Suprapubic skin (tissue), 4 donors: Measurements from ENCODE around the gene SLC6A7. TPM values are rescaled to one million over a fixed set of nuclear protein-coding genes. Genes with fewer than 3 reads are reported as not detected.

Experiments used
- DNase-seq, 2 donors: peaks; one replicate each; pipeline ENCODE4 v3.0.0-alpha.2; 2019; ENCODE audit warnings: low spot score in 2 of 2
- H3K27ac ChIP-seq: fragments of 200-600 bp; sonication (generic); one replicate; pipeline ENCODE4 v1.5.1; 2019
- H3K27me3 ChIP-seq: fragments of 200-600 bp; sonication (generic); one replicate; pipeline ENCODE4 v1.5.1; 2019
- H3K36me3 ChIP-seq: fragments of 200-600 bp; sonication (generic); one replicate; pipeline ENCODE4 v1.5.1; 2019
- H3K4me1 ChIP-seq: fragments of 200-600 bp; sonication (generic); one replicate; pipeline ENCODE4 v1.5.1; 2019
- H3K4me3 ChIP-seq: fragments of 200-600 bp; sonication (generic); one replicate; pipeline ENCODE4 v1.5.1; 2019; ENCODE audit warnings: mild to moderate bottlenecking
- H3K9me3 ChIP-seq: fragments of 200-600 bp; sonication (generic); one replicate; pipeline ENCODE4 v1.5.1; 2019
- EP300 ChIP-seq: sonication (generic); formaldehyde crosslinking; IDR thresholded peaks from one replicate; pipeline ENCODE4 v1.6.1; 2017; ENCODE audit warnings: antibody characterized with exemption
- POLR2A ChIP-seq, 2 donors: fragments of 450-650 bp; IDR thresholded peaks; one replicate each; pipeline ENCODE4 v1.6.1; 2017; ENCODE audit warnings: antibody characterized with exemption in 2 of 2, mild to moderate bottlenecking in 2 of 2, moderate library complexity in 2 of 2
- POLR2AphosphoS5 ChIP-seq, 3 donors: sonication (generic); formaldehyde crosslinking; IDR thresholded peaks; one replicate each; pipeline ENCODE4 v1.6.1; 2017; ENCODE audit warnings: antibody characterized with exemption in 3 of 3
- WGBS: methylation state at CpG from one replicate; pipeline ENCODE4 v1.1.5; 2018; 5-methylcytosine and 5-hydroxymethylcytosine counted together
- total RNA-seq, 4 donors: library from RNA; depleted of rRNA; stranded (reverse); fragments of >200 nt; gene quantifications; one replicate each; pipeline ENCODE4 v1.1.0, GENCODE V29; 2016
- TF ChIP-seq, protein P1 (sequence below), 2 donors: fragments of 200-600 bp in 1 of 2; fragments of 450-650 bp in 1 of 2; sonication (generic) in 1 of 2; IDR thresholded peaks; one replicate each; pipeline ENCODE4 v1.5.1; 2016 to 2019; ENCODE audit warnings: antibody characterized with exemption in 2 of 2, mild to moderate bottlenecking in 1 of 2, moderate library complexity in 1 of 2

The SLC6A7 gene
- total RNA-seq, 4 donors from 2014 or later: not detected

DNA sequence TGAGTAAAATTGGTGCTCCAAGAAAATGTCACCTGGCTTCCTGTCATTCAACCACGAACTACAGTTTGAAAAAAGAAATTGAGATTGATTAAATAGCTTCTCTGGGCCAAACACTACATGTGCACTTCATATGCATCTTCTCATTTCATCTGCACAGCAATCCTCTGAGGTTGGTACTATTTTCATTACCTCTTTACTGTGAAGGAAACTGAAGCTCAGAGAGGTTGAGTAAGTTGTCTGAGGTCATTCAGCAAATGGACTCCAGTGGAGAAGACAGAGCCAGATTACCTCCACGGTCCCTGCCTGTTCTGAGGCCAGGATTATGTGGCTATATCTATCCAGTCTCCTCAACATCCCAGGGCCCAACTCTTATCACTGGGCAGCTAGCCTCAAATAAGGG, 46.5 kb downstream of the SLC6A7 start:
- Histone ChIP-seq H3K9me3 (no peaks in the 10 kb centered on the region), H3K36me3 (no peaks in the 10 kb centered on the region), H3K4me1 (no peaks in the 10 kb centered on the region), H3K27ac (no peak overlapping the region), H3K27me3 (no peaks in the 10 kb centered on the region), H3K4me3 (no peak overlapping the region)
- WGBS: 84% methylated on average over 2 of the region's 2 CpGs
- no peak for TF ChIP-seq POLR2AphosphoS5 (IDR thresholded peaks at IDR 0.05)
- TF ChIP-seq EP300: no peak
- TF ChIP-seq, protein P1, sequence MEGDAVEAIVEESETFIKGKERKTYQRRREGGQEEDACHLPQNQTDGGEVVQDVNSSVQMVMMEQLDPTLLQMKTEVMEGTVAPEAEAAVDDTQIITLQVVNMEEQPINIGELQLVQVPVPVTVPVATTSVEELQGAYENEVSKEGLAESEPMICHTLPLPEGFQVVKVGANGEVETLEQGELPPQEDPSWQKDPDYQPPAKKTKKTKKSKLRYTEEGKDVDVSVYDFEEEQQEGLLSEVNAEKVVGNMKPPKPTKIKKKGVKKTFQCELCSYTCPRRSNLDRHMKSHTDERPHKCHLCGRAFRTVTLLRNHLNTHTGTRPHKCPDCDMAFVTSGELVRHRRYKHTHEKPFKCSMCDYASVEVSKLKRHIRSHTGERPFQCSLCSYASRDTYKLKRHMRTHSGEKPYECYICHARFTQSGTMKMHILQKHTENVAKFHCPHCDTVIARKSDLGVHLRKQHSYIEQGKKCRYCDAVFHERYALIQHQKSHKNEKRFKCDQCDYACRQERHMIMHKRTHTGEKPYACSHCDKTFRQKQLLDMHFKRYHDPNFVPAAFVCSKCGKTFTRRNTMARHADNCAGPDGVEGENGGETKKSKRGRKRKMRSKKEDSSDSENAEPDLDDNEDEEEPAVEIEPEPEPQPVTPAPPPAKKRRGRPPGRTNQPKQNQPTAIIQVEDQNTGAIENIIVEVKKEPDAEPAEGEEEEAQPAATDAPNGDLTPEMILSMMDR (IDR thresholded peaks at IDR 0.05): no peak
- no peak for TF ChIP-seq POLR2A (IDR thresholded peaks at IDR 0.05)
- no peak for DNase-seq

DNA sequence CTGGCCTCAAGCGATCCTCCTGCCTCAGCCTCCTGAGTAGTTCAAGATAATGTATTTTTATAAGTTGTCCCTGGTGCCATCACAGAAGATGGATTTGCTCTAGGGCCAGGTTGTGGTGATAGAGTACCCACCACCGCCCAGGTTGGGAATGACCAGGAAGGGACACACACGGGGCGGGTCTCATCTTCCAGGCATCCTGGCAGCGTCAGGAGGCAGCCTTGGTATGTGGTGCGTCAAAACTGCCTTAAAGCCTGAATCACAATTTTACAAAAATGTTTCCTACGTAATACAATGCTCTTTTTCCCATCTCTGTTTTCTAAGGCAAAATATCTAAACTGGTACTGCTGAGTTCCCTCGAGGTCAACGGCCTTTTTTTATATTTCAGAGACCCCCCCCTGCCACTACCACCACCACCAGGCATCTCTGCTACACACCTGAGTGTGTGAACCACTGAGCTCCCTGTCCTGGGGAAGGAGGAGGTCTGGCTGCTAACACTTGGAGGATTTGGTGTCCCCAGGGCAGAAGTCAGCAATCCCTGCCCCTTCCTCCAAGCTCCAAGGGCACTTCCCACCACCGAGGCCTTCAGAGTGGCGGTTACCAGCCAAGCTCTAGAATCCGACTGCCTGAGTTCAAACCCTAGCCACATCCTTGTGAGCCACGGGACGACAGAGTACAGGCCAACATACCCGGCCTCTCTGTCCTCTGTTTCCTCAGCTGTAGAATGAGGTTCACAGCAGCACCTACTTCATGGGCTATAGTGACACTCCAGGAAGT, 47.3 kb downstream of the SLC6A7 start:
- Histone ChIP-seq H3K4me3 (no peak overlapping the region), H3K27me3 (no peaks in the 10 kb centered on the region), H3K4me1 (no peaks in the 10 kb centered on the region), H3K36me3 (no peaks in the 10 kb centered on the region), H3K27ac (no peak overlapping the region), H3K9me3 (no peaks in the 10 kb centered on the region)
- no peak for DNase-seq
- TF ChIP-seq POLR2A (IDR thresholded peaks at IDR 0.05): no peak
- WGBS: 90% methylated on average over 14 of the region's 15 CpGs

DNA sequence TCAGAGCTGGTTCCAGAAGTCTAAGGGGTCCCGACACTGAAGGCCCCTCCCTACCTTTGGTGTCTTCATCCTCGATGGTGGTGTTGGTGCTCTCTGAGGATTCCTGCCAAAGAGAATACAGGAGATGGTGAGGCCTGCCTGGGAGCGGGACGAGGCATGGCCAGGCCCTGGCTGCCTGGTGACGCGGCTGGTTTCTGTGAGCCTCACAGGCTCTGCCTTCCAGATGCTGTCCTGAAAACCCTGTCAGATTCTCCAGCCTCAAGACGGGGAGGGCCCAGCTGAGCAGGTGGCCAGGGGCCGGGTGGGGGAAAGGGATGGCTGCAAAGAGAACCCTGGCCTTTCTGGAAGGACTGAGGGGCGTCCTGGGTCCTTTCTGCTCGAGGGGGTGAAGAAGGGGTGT, 48.8 kb downstream of the SLC6A7 start:
- H3K27ac ChIP-seq: no peak overlapping the region
- WGBS: 76% methylated on average over 8 of the region's 10 CpGs

GRCh38 chr5:150239099-150239793, 49.4 kb downstream of the SLC6A7 start:
- no peaks in the 10 kb centered on the region for H3K9me3 ChIP-seq
- H3K27ac ChIP-seq: no peak overlapping the region
- no peaks in the 10 kb centered on the region for H3K27me3 ChIP-seq
- no peaks in the 10 kb centered on the region for H3K36me3 ChIP-seq
- no peak overlapping the region for H3K4me3 ChIP-seq
- TF ChIP-seq, protein P1 (IDR thresholded peaks at IDR 0.05): no peak
- TF ChIP-seq EP300 (no peak), POLR2AphosphoS5 (IDR thresholded peaks at IDR 0.05) (no peak), POLR2A (IDR thresholded peaks at IDR 0.05) (no peak)
- DNase-seq: no peak
- H3K4me1 ChIP-seq: no peaks in the 10 kb centered on the region
- WGBS: 90% methylated on average over 21 of the region's 21 CpGs

More for the DNA sequence above, 48.8 kb downstream of the SLC6A7 start:
- Histone ChIP-seq H3K4me1 (no peaks in the 10 kb centered on the region), H3K27me3 (no peaks in the 10 kb centered on the region), H3K9me3 (no peaks in the 10 kb centered on the region), H3K4me3 (no peak overlapping the region), H3K36me3 (no peaks in the 10 kb centered on the region)
- no peak for DNase-seq
- no peak for TF ChIP-seq EP300
- no peak for TF ChIP-seq POLR2A (IDR thresholded peaks at IDR 0.05)
- no peak for TF ChIP-seq POLR2AphosphoS5 (IDR thresholded peaks at IDR 0.05)
- TF ChIP-seq, protein P1 (IDR thresholded peaks at IDR 0.05): no peak

GRCh38 chr5:150239794-150240122, 49.9 kb downstream of the SLC6A7 start:
- no peak for TF ChIP-seq POLR2AphosphoS5 (IDR thresholded peaks at IDR 0.05)
- TF ChIP-seq EP300: no peak
- TF ChIP-seq, protein P1 (IDR thresholded peaks at IDR 0.05): no peak
- TF ChIP-seq POLR2A (IDR thresholded peaks at IDR 0.05): no peak
- Histone ChIP-seq H3K27ac (no peak overlapping the region), H3K36me3 (no peaks in the 10 kb centered on the region), H3K9me3 (no peaks in the 10 kb centered on the region), H3K27me3 (no peaks in the 10 kb centered on the region), H3K4me3 (no peak overlapping the region), H3K4me1 (peaks cover under 1% of the 10 kb centered on the region)
- DNase-seq: no peak
- 95% methylated on average over 7 of the region's 7 CpGs for WGBS
